SIG-M5 (cell line): Measurements from ENCODE around the gene SUN2.
"Not testable (repeated sequence)": the region's sequence is repeated elsewhere in the genome, so short reads cannot be mapped to it uniquely, and the experiment has no call there.

Experiments used
- DNase-seq: peaks from one replicate; lab custom pipeline; 2025; lab: John Stamatoyannopoulos, UW

Gene SUN2

GRCh38 chr22:38755911-38756532 is at the start of gene SUN2:
Gene SUN2 (minus strand): TSS chr22:38755998. CDS start chr22:38752628, 3,370 bp downstream.
- DNase-seq = peak; percentile 16

GRCh38 chr22:38805041-38805593 is 49.3 kb upstream of the SUN2 start:
- DNase-seq = not testable (repeated sequence)

GRCh38 chr22:38802671-38803121 is 46.9 kb upstream of the SUN2 start:
- no peak for DNase-seq

- DNase-seq = no peak
These were observed 43.6 kb upstream of the SUN2 start for GRCh38 chr22:38799265-38800002.

- no peak for DNase-seq
These were observed 42.7 kb upstream of the SUN2 start for GRCh38 chr22:38798496-38798895.

GRCh38 chr22:38796262-38796957 is 40.6 kb upstream of the SUN2 start:
- no peak for DNase-seq

DNA sequence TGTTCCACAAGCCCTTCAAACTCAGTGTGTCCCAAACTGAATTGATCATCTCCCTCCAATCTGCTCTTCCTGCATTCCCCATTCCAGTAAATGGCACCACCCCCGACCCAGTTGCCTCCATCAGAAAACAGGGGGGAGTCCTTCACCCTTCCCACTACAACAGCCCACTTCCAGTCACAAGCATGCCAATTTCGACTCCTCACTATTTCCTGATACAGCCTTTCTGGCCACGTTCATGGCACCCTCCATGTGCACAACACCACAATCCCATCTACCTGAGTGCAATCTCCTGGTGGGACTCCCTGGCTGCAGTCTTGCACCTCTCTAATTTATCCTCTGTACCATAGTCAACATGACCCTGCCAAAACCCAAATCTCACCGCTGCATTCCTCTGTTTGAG is 39.8 kb upstream of the SUN2 start:
- no peak for DNase-seq

- peak; percentile 96 for DNase-seq
These were observed 38.1 kb upstream of the SUN2 start, which contains the start of gene DNAL4 for GRCh38 chr22:38793721-38794466. Gene DNAL4 (minus strand): TSS chr22:38794143. CDS start chr22:38782731, 11,412 bp downstream.

DNA sequence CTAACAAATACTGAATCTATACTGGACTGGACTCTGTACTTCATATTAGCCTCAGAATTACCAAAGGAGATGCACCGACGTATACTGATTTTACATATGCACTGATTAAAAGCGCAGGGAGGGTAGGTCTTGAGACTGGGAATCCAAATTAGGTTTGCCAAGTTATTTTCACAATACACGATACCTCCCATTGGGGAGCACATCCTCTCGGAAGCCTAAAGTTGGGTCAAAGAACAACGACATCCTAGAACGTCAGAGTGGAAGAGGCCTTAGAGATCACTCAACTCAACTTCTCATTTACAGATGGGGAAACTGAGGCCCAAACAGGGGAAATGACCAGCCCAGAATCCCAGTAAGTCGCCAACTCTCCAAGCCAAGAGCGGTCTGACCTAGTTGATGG is 37.5 kb upstream of the SUN2 start:
- DNase-seq = no peak

- DNase-seq = no peak
These were observed 37.0 kb upstream of the SUN2 start for GRCh38 chr22:38792833-38793232.

GRCh38 chr22:38789606-38790005 is 33.8 kb upstream of the SUN2 start:
- DNase-seq = no peak

GRCh38 chr22:38788846-38789245 is 33.0 kb upstream of the SUN2 start:
- no peak for DNase-seq

DNA sequence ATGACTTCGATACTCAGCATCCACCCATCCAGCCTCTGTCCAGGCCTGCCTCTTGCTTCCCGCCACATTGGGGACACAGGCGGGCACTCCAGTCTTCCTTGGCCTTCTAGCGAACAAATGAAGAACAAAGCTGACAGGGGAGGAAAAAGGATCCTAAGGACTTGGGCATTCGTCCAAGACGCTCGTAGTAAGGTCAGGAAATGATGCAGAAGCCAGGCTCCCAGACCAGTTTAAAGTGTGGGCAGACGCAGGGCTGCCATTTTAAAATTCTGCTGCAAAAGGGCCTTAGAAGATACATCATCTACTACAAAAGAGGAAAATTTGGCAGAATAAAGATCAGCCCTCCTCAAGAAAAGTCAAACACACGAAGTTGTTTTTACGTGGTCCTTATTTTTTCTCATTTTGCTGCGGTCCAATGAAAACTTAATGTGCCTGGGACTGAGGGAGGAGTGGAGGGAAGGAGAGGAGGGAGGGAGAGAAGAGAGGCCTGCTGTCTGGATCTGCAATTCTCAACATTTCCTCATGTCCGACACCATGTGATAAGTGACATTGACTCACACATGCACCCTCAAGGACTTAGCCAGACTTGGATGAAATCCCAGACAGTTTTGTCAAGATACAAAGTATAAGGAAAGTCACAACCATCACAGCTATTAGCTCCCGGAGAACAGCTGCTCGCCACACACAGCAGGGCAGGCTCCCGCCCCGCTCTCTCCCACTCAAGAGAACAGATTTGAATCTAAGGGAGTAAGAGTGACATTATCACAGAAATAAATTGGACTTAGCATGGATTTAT is 32.4 kb upstream of the SUN2 start:
- no peak for DNase-seq

DNA sequence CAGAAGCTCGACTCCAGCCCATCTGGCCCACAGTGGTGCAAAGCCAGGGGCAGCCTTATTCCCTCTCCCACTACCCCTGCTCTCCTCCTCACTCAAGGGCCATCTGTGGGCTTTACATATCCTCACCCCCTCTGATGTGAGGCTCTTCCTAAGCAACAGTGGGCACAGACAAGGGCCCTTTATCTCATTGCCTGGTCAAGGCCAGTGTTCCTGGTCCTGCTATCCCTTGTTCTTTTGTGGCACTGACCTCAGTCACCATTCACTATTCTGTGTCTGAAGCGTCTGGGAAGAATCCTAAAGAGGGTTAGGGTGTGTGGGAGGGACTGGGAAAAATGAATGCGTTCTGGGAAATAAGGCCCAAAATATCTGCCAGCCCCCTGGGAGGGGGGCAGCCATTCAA is 30.8 kb upstream of the SUN2 start:
- no peak for DNase-seq

DNA sequence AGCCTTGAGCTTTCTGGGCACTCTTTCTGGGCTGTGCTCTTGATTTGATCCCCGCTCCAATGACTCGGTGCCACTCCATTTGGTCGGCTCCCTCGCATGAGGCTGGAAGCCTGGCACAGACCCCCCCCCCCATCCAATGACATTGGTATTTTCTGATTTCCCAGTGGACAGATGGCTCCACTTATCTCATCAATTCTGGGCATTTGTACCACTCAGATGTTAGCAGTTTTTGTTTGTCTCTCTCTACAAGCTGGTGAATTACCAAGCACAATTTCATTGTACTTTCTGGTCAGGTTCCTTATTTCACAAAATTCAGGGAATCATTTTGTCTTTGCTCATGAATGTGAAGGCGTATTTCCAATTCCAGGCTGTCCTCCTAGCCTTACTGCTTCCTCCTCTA is 29.1 kb upstream of the SUN2 start:
- no peak for DNase-seq

DNA sequence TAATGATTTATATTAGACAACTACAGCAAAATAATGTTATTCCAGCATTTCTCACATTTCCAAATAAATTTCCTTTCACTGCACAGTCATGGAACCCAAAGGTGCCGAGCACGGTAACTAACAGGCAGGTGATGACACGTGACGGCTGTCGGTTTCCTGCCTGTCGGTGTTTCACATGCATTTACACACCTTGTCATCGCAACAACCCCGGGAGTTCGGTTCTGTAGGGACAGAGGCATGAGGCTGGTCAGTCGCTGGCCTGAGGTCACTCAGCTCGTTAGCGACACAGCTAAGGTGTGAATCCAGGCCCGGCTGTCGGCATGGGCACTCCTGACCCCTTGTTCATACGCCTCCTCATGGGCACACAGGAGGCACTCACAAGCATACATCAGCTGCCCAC is 28.2 kb upstream of the SUN2 start:
- no peak for DNase-seq

- no peak for DNase-seq
These were observed 27.4 kb upstream of the SUN2 start for GRCh38 chr22:38783095-38783615.

GRCh38 chr22:38782402-38783094 is 26.8 kb upstream of the SUN2 start:
- no peak for DNase-seq

- DNase-seq = no peak
These were observed 25.2 kb upstream of the SUN2 start for GRCh38 chr22:38781033-38781432.

DNA sequence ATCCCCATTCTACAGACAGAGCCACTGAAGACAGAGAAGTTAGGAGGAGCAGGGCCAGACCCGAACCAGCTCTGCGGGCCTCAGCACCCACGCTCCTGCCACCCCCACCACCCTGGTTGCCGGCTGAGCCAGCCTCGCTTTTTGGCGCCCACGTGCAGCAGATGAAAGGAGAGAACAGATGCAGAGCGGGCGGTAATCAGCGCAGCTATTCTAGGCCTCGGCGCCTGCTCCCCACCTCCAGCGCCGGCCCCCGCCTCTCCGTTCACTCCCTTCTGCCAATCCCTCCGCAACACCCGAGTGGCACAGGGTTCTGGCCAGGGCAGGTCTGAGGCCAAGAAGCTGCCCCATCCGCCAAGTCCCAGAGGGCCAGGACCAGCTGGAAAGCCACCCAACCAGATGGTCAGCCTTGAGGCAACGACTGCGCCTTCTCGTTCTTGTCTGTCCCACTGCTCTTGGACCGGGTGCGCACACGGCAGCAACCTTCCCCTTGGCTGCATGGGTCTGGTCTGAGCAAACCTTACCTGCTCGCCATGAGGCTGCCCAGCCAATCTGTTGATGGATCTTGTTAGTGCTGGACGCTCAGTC is 21.4 kb upstream of the SUN2 start:
- DNase-seq = no peak
